GM12878 (cell line): Measurements from ENCODE around the gene FGD4. TPM values are rescaled to one million over a fixed set of nuclear protein-coding genes. Genes with fewer than 3 reads are reported as not detected.

Experiments
- ATAC-seq: fragments of 200-7000 bp; cut with Tn5 transposase; 3 replicates; pipeline ENCODE4 v1.9.1; 2020; ENCODE audit warnings: mild to moderate bottlenecking, moderate library complexity
- BruUV-seq: library from RNA; stranded (reverse); fragments of 400-500 nt; replicated peaks from 2 replicates; lab custom pipeline; 2021; lab: Mats Ljungman, UMichigan
- CTCF ChIA-PET: fragments of 300-600 bp; sonication (Branson Sonifier 250); formaldehyde crosslinking; extraction: SDS; loops from one replicate; lab custom pipeline; 2021; ENCODE audit warnings: inconsistent platforms; lab: Yijun Ruan, JAX
- POLR2A ChIA-PET: fragments of 350-600 bp; formaldehyde crosslinking; extraction: SDS; loops from one replicate; lab custom pipeline; 2021; ENCODE audit warnings: inconsistent platforms; lab: Charles Lee
- RAD21 ChIA-PET: fragments of 300-600 bp; sonication (Branson Sonifier 250); formaldehyde crosslinking; loops from one replicate; lab custom pipeline; 2023; ENCODE audit warnings: antibody characterized with exemption; ENCODE audit not compliant: unreplicated experiment; lab: Charles Lee
- SMC1A ChIA-PET: fragments of 300-600 bp; sonication (Branson Sonifier 250); formaldehyde crosslinking; loops from one replicate; lab custom pipeline; 2023; ENCODE audit not compliant: unreplicated experiment, uncharacterized antibody; lab: Charles Lee
- DNase-seq: peaks from one replicate; pipeline ENCODE4 v3.0.0-alpha.2; 2011; ENCODE audit warnings: low read depth, low spot score
- FAIRE-seq: peaks from 3 replicates; lab custom pipeline; 2011; peaks lifted over from hg19 to GRCh38; lab: Jason Lieb, UNC
- H2AFZ ChIP-seq: 2 replicates; pipeline ENCODE4 v1.6.0; 2011; ENCODE audit warnings: low read depth, low read length, control low read depth; ENCODE audit not compliant: control insufficient read depth
- H3K27ac ChIP-seq: 2 replicates; pipeline ENCODE4 v1.5.1; 2011; ENCODE audit warnings: control low read depth; ENCODE audit not compliant: control insufficient read depth, insufficient read depth
- H3K27me3 ChIP-seq, 2 experiments: replicated peaks in 1 of 2; 2 replicates each; pipeline versions ENCODE4 v1.6.0 to v1.6.1; 2011; ENCODE audit warnings: low read length in 1 of 2; ENCODE audit not compliant: control insufficient read depth in 2 of 2, insufficient read depth in 2 of 2
- H3K36me3 ChIP-seq, 2 experiments: 2 replicates each; pipeline ENCODE4 v1.5.1; 2011; ENCODE audit warnings: low read length in 1 of 2; ENCODE audit not compliant: control insufficient read depth in 2 of 2, insufficient read depth in 2 of 2
- H3K4me1 ChIP-seq: 2 replicates; pipeline ENCODE4 v1.6.1; 2011; ENCODE audit warnings: mild to moderate bottlenecking, low read length, moderate library complexity, mixed read lengths; ENCODE audit not compliant: control insufficient read depth, insufficient read depth
- H3K4me2 ChIP-seq: 2 replicates; pipeline ENCODE4 v1.6.0; 2011; ENCODE audit warnings: control low read depth; ENCODE audit not compliant: control insufficient read depth, insufficient read depth
- H3K4me3 ChIP-seq: fragments of 200-600 bp; sonication (generic); 2 replicates; pipeline ENCODE4 v1.5.1; 2016
- H3K79me2 ChIP-seq: 2 replicates; pipeline ENCODE4 v1.6.0; 2011; ENCODE audit warnings: low read length; ENCODE audit not compliant: control insufficient read depth, insufficient read depth
- H3K9ac ChIP-seq: 2 replicates; pipeline ENCODE4 v1.8.0; 2011; ENCODE audit warnings: low read length, control low read depth, mixed read lengths; ENCODE audit not compliant: control insufficient read depth, insufficient read depth
- H3K9me3 ChIP-seq: replicated peaks from 3 replicates; pipeline ENCODE4 v1.5.1; 2011; ENCODE audit warnings: mild to moderate bottlenecking, low read length; ENCODE audit not compliant: control insufficient read depth, insufficient read depth
- H4K20me1 ChIP-seq: 2 replicates; pipeline ENCODE4 v1.6.0; 2011; ENCODE audit not compliant: control insufficient read depth, insufficient read depth
- ASH2L ChIP-seq: fragments of 300-600, 200-600 bp; sonication (generic); IDR thresholded peaks from 2 replicates; pipeline ENCODE4 v1.6.1; 2017; ENCODE audit warnings: low read depth, mild to moderate bottlenecking, borderline replicate concordance
- BMI1 ChIP-seq: fragments of 450-650 bp; IDR thresholded peaks from 2 replicates; pipeline ENCODE4 v1.6.1; 2016; ENCODE audit warnings: mild to moderate bottlenecking, moderate library complexity, borderline replicate concordance
- BRCA1 ChIP-seq: IDR thresholded peaks from 2 replicates; pipeline ENCODE4 v1.6.1; 2011; ENCODE audit warnings: low read depth, low read length, improper control_type of control experiment
- CHD4 ChIP-seq: fragments of 200-600 bp; sonication (generic); IDR thresholded peaks from 2 replicates; pipeline ENCODE4 v1.6.1; 2016; ENCODE audit warnings: mild to moderate bottlenecking
- NR2F1 ChIP-seq: fragments of 450-650 bp; conservative IDR thresholded peaks from 2 replicates; pipeline ENCODE4 v1.6.1; 2017; ENCODE audit warnings: mild to moderate bottlenecking
- RB1 ChIP-seq: fragments of 450-650 bp; formaldehyde crosslinking; IDR thresholded peaks from 2 replicates; pipeline ENCODE4 v1.6.1; 2017; ENCODE audit warnings: mild to moderate bottlenecking, borderline replicate concordance
- RELB ChIP-seq: fragments of 450-650 bp; IDR thresholded peaks from 2 replicates; pipeline ENCODE4 v1.6.1; 2017; ENCODE audit warnings: low read depth, mild to moderate bottlenecking, moderate library complexity
- RUNX3 ChIP-seq: IDR thresholded peaks from 2 replicates; pipeline ENCODE4 v1.6.1; 2012; ENCODE audit warnings: low read length, inconsistent platforms
- SMAD5 ChIP-seq: IDR thresholded peaks from 2 replicates; pipeline ENCODE4 v1.6.1; 2016; ENCODE audit warnings: antibody characterized with exemption, low read depth
- WGBS: methylation state at CpG from one replicate; pipeline ENCODE4 v1.1.6; 2016; ENCODE audit warnings: low lambda C conversion rate; ENCODE audit not compliant: insufficient replicate concordance, insufficient coverage; ENCODE audit errors: missing lambda C conversion rate; 5-methylcytosine and 5-hydroxymethylcytosine counted together
- in situ Hi-C: fragments of 300-500 bp; cut with MboI; formaldehyde crosslinking; loops from 9 replicates; pipeline ENCODE4 v1.14.3; 2018; ENCODE audit warnings: mixed read lengths
- intact Hi-C: fragments of 100-400 bp; cut with micrococcal nuclease; formaldehyde crosslinking; loops from one replicate; pipeline ENCODE4 v1.14.2; 2022; ENCODE audit not compliant: unreplicated experiment
- polyA plus RNA-seq, 11 experiments: library from polyadenylated mRNA; depleted of rRNA in 4 of 11; unstranded in 6 of 11; stranded (reverse) in 5 of 11; fragments of >200 nt; fragmentation: Nextera tagmentation in 4 of 11; fragmentation: Illumina TruSeq in 1 of 11; extraction: Ambion mirVana in 4 of 11; extraction: Trizol in 1 of 11; gene quantifications; 1 replicate in 1 of 11; 2 replicates in 10 of 11; pipeline versions ENCODE4 v1.2.1 to v1.2.3, GENCODE V29; 2011 to 2016; ENCODE audit warnings: inconsistent platforms in 2 of 11, missing spikeins in 2 of 11, low read depth in 1 of 11
- total RNA-seq, 4 experiments: library from RNA; depleted of rRNA in 3 of 4; stranded (reverse); fragments of >200 nt in 3 of 4; fragmentation: Illumina TruSeq in 1 of 4; extraction: Trizol in 1 of 4; gene quantifications; 2 replicates each; pipeline versions ENCODE4 v1.2.1 to v1.2.3, GENCODE V29; 2013 to 2021
- TF ChIP-seq, protein P1 (sequence below): fragments of 450-650 bp; IDR thresholded peaks from 2 replicates; pipeline ENCODE4 v1.6.1; 2016; ENCODE audit warnings: mild to moderate bottlenecking

FGD4 gene
- total and polyA plus RNA-seq, 10 of the 15 experiments (the other 5 are each of a cell fraction or from before 2014, with no cell fraction given) = 0.01 to 0.18 (median 0.08) TPM; not detected in 3

GRCh38 chr12:32443491-32443890, 44.1 kb downstream of the FGD4 start:
- 52% methylated on average over 4 of the region's 4 CpGs for WGBS
- Histone ChIP-seq H4K20me1 (no peaks in the 10 kb centered on the region), H2AFZ (no peak overlapping the region), H3K9me3 (no peaks in the 10 kb centered on the region), H3K9ac (no peak overlapping the region), H3K79me2 (no peaks in the 10 kb centered on the region), H3K36me3 (no peaks in the 10 kb centered on the region), H3K4me2 (no peak overlapping the region), H3K4me1 (no peaks in the 10 kb centered on the region), H3K27me3 (no peaks in the 10 kb centered on the region), H3K4me3 (no peak overlapping the region), H3K27ac (no peak overlapping the region)
- in situ Hi-C loops (no loop called here), intact Hi-C loops (no loop called here)
- FAIRE-seq (no peak), ATAC-seq (no peak), DNase-seq (no peak)
- CTCF ChIA-PET = interaction anchor here (1.1 to 1.6 kb wide), 2 partner anchors 13 to 761 kb away, joined by 3 to 5 read pairs; no protein-coding TSS in a partner anchor
- BruUV-seq = no TSS peak
- SMC1A ChIA-PET = no interaction called here
- POLR2A ChIA-PET = no interaction called here
- RAD21 ChIA-PET = no interaction called here
- TF ChIP-seq BMI1 (no peak), SMAD5 (no peak), BRCA1 (no peak), RB1 (no peak), CHD4 (no peak), ASH2L (no peak), RUNX3 (no peak)

- Histone ChIP-seq H4K20me1 (no peaks in the 10 kb centered on the region), H3K4me3 (no peak overlapping the region), H3K4me2 (no peak overlapping the region), H3K36me3 (no peaks in the 10 kb centered on the region), H3K9ac (no peak overlapping the region), H3K9me3 (no peaks in the 10 kb centered on the region), H2AFZ (no peak overlapping the region), H3K27ac (no peak overlapping the region), H3K4me1 (no peaks in the 10 kb centered on the region), H3K79me2 (no peaks in the 10 kb centered on the region), H3K27me3 (no peaks in the 10 kb centered on the region)
- FAIRE-seq = no peak
- in situ Hi-C loops = no loop called here
- WGBS = 2% methylated on average over 2 of the region's 2 CpGs
- no TSS peak for BruUV-seq
- peak; percentile 75 for TF ChIP-seq NR2F1
- TF ChIP-seq, protein P1, sequence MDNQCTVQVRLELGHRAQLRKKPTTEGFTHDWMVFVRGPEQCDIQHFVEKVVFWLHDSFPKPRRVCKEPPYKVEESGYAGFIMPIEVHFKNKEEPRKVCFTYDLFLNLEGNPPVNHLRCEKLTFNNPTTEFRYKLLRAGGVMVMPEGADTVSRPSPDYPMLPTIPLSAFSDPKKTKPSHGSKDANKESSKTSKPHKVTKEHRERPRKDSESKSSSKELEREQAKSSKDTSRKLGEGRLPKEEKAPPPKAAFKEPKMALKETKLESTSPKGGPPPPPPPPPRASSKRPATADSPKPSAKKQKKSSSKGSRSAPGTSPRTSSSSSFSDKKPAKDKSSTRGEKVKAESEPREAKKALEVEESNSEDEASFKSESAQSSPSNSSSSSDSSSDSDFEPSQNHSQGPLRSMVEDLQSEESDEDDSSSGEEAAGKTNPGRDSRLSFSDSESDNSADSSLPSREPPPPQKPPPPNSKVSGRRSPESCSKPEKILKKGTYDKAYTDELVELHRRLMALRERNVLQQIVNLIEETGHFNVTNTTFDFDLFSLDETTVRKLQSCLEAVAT = no peak
- no peak for TF ChIP-seq RELB
- no peak for DNase-seq
- ChIA-PET POLR2A (no interaction called here), RAD21 (no interaction called here), SMC1A (no interaction called here), CTCF (no interaction called here)
- ATAC-seq = peak; percentile 28; the same call in 1 of the 3 replicates
- intact Hi-C loops = no loop called here
Measured at GRCh38 chr12:32444895-32445294, 45.5 kb downstream of the FGD4 start.
